Neutrophil (primary cell): ENCODE results near the gene ZNF488.

ENCODE experiments used
- H3K27ac ChIP-seq: fragments of 200-600 bp; sonication (generic); 2 replicates; pipeline ENCODE4 v1.5.1; 2016; ENCODE audit warnings: mild to moderate bottlenecking, moderate library complexity
- H3K27me3 ChIP-seq: fragments of 200-600 bp; sonication (generic); 2 replicates; pipeline ENCODE4 v1.6.0; 2016; ENCODE audit warnings: mild to moderate bottlenecking
- H3K36me3 ChIP-seq: fragments of 200-600 bp; sonication (generic); 2 replicates; pipeline ENCODE4 v1.5.1; 2017
- H3K4me1 ChIP-seq, 2 experiments: fragments of 200-600 bp in 1 of 2; sonication (generic) in 1 of 2; 1 replicate in 1 of 2; 2 replicates in 1 of 2; pipeline versions ENCODE4 v1.5.1 to v1.6.1; 2013 to 2016; ENCODE audit warnings: low read depth in 1 of 2, low read length in 1 of 2, mild to moderate bottlenecking in 1 of 2, moderate library complexity in 1 of 2; ENCODE audit not compliant: control insufficient read depth in 1 of 2, insufficient read depth in 1 of 2
- H3K4me3 ChIP-seq, 2 experiments: fragments of 200-600 bp in 1 of 2; sonication (generic) in 1 of 2; 1 replicate in 1 of 2; 2 replicates in 1 of 2; pipeline ENCODE4 v1.5.1; 2013 to 2016; ENCODE audit warnings: low read depth in 1 of 2, low read length in 1 of 2, mild to moderate bottlenecking in 1 of 2, moderate library complexity in 1 of 2
- H3K9me3 ChIP-seq: fragments of 200-600 bp; sonication (generic); 2 replicates; pipeline ENCODE4 v1.5.1; 2016
- CTCF ChIP-seq: fragments of 200-600 bp; sonication (generic); IDR thresholded peaks from 2 replicates; pipeline ENCODE4 v1.5.1; 2016; ENCODE audit warnings: antibody characterized with exemption

The ZNF488 gene

DNA sequence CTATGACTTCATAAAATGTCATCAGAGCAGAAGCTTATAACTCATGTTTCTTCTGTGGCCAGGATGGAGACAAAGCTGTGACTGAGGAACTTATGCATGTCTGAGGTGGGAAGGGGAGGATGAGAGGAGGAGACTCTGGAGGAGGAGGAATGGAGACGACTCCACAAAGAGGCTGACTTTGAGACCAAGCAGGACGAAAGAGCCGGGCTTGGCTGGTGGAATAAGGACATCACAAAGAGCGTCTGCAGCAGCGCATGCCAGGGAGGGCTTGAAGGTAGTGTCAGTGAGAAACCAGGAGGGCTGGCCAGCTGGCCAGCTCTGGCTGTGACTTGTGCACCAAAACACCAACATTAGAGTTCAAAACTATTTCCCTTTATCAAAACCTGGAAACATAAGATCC is 68.0 kb downstream of the ZNF488 start:
- H3K9me3 ChIP-seq, result no peaks in the 10 kb centered on the region
- H3K27me3 ChIP-seq, result peaks cover 8% of the 10 kb centered on the region
- H3K36me3 ChIP-seq, result no peaks in the 10 kb centered on the region
- H3K4me3 ChIP-seq, result no peak overlapping the region
- H3K27ac ChIP-seq, result no peak overlapping the region
- no peaks in the 10 kb centered on the region for H3K4me1 ChIP-seq
- no peak for TF ChIP-seq CTCF
